HG03558 (cell line): ENCODE measurements around the gene ATG9B.

Source experiments
- ATAC-seq: cut with Tn5 transposase; IDR thresholded peaks from one replicate; pipeline ENCODE4 v1.9.1; 2021; ENCODE audit warnings: moderate number of reproducible peaks; ENCODE audit not compliant: unreplicated experiment; ENCODE audit errors: extremely low read depth

Gene ATG9B

DNA sequence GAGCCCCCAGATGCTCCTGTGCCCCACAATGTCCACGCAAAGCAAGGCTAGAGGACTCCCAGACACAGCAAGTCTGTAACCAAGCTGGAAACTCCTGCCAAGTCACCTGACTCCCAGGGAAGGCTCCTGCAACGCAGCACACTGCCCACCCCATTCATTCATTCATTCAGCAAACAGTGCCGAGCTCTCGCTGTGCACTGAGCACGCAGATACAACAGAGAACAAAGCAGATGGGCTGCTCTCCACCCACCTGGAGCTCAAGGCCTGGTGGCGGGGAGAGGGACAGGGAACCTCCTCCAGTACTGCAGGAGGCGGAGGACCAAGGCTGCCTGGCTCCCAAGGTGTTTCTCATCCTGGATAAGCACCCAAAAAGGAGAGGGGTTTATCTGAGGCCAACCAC, 54.8 kb downstream of the ATG9B start:
- ATAC-seq: no peak

DNA sequence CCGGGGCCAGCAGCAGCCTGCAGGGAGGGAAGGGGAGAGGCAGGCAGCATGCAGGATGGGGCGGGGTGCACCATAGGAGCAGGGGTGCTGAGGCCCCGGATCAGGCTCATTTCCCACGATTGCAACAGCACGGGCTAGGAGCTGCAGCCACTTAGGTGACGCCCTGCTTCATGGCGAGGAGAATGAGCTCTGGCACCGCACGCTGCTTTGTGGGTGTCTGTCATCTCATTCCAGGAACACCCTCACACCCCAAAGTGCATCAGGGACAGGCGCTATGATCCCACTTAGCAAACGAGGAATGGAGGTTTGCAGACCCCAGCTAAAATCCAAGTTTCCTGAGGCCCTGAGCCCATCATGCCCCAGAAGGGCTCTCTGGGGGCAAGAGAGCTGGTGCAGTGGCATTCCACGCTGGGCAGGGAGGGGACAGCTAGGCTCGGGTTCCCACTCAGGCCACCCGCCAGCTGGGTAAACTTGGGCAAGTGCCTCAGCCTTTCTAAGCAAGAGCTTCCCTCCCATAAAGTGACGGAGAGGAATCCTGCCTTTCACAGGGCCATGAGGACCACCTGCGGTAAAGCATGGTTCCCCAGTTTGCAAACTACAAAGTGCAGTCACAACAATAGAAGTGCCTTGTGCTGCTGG, 55.4 kb downstream of the ATG9B start:
- ATAC-seq: no peak

DNA sequence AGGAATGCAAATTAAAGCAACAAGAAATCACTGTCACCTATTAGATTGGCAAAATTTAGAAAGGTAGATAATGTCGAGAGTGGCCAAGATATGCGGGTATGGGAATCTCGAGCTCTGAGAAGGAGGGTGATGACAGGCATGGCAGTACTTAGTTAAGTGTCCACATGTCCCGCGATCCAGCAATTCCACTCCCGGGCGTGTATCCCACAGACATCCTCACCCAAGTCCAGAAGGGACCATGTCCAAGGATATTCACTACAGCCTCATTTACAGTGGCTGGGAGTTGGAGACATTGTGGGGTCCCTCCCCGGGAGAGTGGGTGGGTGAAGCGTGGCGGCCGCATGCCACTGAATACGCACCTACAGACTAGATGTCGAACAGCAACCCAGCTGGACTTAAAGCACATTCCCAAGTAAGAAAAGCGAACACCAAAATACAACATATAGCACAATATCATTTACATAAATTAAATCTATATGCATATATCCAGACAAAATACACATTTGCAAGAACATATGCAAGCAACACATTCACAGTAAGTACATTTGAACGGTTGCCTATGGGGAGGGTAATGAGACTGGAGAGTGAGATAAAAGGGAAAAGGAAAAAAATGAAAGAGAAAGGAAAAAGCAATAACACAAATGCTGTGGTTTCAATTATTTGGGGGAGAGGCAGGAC, 56.1 kb downstream of the ATG9B start:
- ATAC-seq: no peak

DNA sequence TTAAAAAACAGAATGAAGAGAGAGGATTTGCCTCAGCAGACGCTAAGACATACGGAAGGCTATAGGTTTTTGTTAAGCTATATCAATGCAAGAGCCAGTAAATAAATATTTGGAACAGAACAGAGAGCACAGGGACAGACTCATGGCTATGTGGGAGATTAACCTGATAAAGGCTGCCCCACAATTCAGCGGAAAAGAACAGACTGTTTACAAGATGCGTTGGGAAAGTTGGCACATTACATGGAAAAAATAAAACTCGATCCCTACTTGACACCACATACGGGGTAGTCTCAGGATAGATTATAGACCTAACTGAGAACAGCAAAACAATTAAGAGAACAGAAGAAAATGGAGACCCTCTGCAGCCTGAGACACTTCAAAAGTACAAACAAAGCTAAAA, 56.9 kb downstream of the ATG9B start:
- no peak for ATAC-seq

DNA sequence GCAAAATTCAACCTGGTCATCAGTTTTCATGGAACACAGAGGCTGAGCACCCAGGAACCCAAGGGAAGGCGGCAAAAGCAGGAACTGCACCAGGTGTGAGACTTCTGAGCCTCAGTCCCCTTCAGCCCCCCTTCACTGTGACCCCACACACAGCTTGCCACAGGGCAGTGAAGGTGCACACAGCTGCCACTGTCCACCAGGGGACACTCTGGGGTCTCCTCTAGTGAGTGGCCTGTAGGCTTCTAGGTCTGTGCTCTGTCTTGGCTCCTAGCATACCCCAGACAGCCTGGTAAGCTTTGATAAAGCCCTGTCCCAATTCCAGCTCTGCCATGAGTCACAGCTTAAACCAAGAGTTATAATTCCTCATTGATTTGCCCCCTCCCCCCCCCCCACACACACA, 58.3 kb downstream of the ATG9B start:
- ATAC-seq: no peak

DNA sequence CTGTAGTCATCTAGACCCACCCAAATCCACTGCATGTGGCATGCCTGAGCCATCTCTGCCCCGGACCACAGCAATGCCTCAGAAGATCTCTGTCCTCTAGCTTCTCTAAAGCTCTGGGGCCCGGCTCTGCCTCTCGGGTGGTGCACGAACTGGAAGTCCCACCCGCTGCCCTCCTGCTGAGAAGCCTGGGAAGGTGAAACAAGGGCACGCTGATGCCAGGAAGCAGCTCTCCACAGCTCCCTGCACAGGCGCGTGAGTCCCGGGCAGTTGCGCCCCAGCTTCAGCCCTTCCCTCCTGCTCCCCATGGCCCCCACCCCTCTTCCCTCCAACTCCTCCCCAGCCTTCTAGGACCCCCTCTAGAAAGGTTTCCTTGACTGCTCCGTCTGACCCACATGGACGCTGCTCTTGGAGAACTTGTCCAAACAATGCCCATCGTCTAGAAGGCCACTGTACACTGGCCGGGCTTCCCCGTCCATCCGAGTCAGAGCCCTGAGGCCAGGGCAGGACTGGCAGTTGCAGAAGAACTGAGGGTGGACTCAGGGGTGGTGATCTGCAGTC, 58.9 kb downstream of the ATG9B start:
- no peak for ATAC-seq
